ENCODE data around the gene IL1RAPL1.

The IL1RAPL1 gene

GRCh38 chrX:29553542-29553941 is 966.3 kb downstream of the IL1RAPL1 start:
- no peak for DNase-seq

- no peak for DNase-seq
These were observed 968.3 kb downstream of the IL1RAPL1 start for GRCh38 chrX:29555465-29556091.

- peak; percentile 2 for DNase-seq
These were observed 972.8 kb downstream of the IL1RAPL1 start for GRCh38 chrX:29560065-29560464.

GRCh38 chrX:29561417-29561816 is 974.2 kb downstream of the IL1RAPL1 start:
- DNase-seq, result peak; percentile 39

GRCh38 chrX:29580560-29580959 is 993.3 kb downstream of the IL1RAPL1 start:
- no peak for DNase-seq

GRCh38 chrX:29581223-29581622 is 994.0 kb downstream of the IL1RAPL1 start:
- DNase-seq, result no peak

- no peak for DNase-seq
These were observed 999.9 kb downstream of the IL1RAPL1 start for GRCh38 chrX:29587107-29587506.

- DNase-seq, result no peak
These were observed 1003.7 kb downstream of the IL1RAPL1 start for GRCh38 chrX:29590921-29591320.

GRCh38 chrX:29604381-29604780 is 1017.1 kb downstream of the IL1RAPL1 start:
- no peak for DNase-seq

GRCh38 chrX:29617276-29617675 is 1030.0 kb downstream of the IL1RAPL1 start:
- DNase-seq, result no peak

GRCh38 chrX:29617725-29618124 is 1030.5 kb downstream of the IL1RAPL1 start:
- DNase-seq, result peak; percentile 40

GRCh38 chrX:29627833-29628232 is 1040.6 kb downstream of the IL1RAPL1 start:
- DNase-seq, result peak; percentile 36

- peak; percentile 73 for DNase-seq
These were observed 1047.3 kb downstream of the IL1RAPL1 start for GRCh38 chrX:29634516-29634915.

GRCh38 chrX:29636331-29636730 is 1049.1 kb downstream of the IL1RAPL1 start:
- no peak for DNase-seq

GRCh38 chrX:29640106-29640505 is 1052.9 kb downstream of the IL1RAPL1 start:
- no peak for DNase-seq

GRCh38 chrX:29641461-29641860 is 1054.2 kb downstream of the IL1RAPL1 start:
- no peak for DNase-seq

- no peak for DNase-seq
These were observed 1055.9 kb downstream of the IL1RAPL1 start for GRCh38 chrX:29643181-29643580.

- DNase-seq, result no peak
These were observed 1060.9 kb downstream of the IL1RAPL1 start for GRCh38 chrX:29648161-29648560.

GRCh38 chrX:29652484-29652883 is 1065.2 kb downstream of the IL1RAPL1 start:
- peak; percentile 2 for DNase-seq

GRCh38 chrX:29653721-29654120 is 1066.5 kb downstream of the IL1RAPL1 start:
- DNase-seq, result no peak

GRCh38 chrX:29659911-29660310 is 1072.7 kb downstream of the IL1RAPL1 start:
- no peak for DNase-seq

- peak; percentile 63 for DNase-seq
These were observed 1074.0 kb downstream of the IL1RAPL1 start for GRCh38 chrX:29661290-29661689.

- peak; percentile 38 for DNase-seq
These were observed 1074.9 kb downstream of the IL1RAPL1 start for GRCh38 chrX:29662101-29662500.

GRCh38 chrX:29662759-29663503 is 1075.7 kb downstream of the IL1RAPL1 start:
- peak; percentile 58 for DNase-seq

- no peak for DNase-seq
These were observed 1078.3 kb downstream of the IL1RAPL1 start for GRCh38 chrX:29665532-29665931.

Measured in OCI-M1 (cell line).